Omental fat pad (tissue), 4 donors: Measurements from ENCODE around the gene SFXN5. TPM values are rescaled to one million over a fixed set of nuclear protein-coding genes. Genes with fewer than 3 reads are reported as not detected.
"Not testable (repeated sequence)": the region's sequence is repeated elsewhere in the genome, so short reads cannot be mapped to it uniquely, and the experiment has no call there.

Experiments used
- ATAC-seq: fragments of 150-250 bp; one replicate; pipeline ENCODE4 v1.9.1; 2016; ENCODE audit warnings: mild to moderate bottlenecking, moderate library complexity; ENCODE audit not compliant: low FRiP score
- DNase-seq: peaks from one replicate; pipeline ENCODE4 v3.0.0-alpha.2; 2019; ENCODE audit warnings: low spot score
- total RNA-seq, 4 donors: library from RNA; depleted of rRNA; stranded (reverse); fragments of >200 nt; gene quantifications; one replicate each; pipeline ENCODE4 v1.1.0, GENCODE V29; 2016
- TF ChIP-seq, protein P1 (sequence below), 3 donors: fragments of 450-650 bp; IDR thresholded peaks; one replicate each; pipeline ENCODE4 v1.5.1; 2016 to 2017; ENCODE audit warnings: antibody characterized with exemption in 3 of 3, mild to moderate bottlenecking in 3 of 3, moderate library complexity in 2 of 3

The SFXN5 gene
- total RNA-seq, 4 donors from 2014 or later, result 5.1 to 15.6 (median 9.4) TPM

DNA sequence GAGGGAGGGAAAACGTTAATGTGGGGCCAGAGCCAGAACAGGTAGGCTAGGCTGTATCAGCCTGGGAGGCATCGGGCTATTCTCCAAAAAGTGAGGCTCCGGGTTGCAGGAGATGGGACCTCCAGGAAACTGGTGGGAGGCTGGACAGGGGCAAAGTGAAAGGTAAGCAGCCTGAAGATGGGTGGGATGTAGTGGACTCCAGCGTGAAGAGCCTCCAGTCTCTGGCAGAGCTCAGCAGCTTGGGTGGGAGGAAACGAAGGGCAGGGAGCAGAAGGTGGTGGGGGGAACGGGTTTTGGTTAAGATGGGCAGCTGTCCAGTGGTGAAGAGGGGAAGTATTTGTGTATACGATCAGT lies 157.3 kb downstream of the SFXN5 start:
- ATAC-seq (no peak), DNase-seq (no peak)
- TF ChIP-seq, protein P1, sequence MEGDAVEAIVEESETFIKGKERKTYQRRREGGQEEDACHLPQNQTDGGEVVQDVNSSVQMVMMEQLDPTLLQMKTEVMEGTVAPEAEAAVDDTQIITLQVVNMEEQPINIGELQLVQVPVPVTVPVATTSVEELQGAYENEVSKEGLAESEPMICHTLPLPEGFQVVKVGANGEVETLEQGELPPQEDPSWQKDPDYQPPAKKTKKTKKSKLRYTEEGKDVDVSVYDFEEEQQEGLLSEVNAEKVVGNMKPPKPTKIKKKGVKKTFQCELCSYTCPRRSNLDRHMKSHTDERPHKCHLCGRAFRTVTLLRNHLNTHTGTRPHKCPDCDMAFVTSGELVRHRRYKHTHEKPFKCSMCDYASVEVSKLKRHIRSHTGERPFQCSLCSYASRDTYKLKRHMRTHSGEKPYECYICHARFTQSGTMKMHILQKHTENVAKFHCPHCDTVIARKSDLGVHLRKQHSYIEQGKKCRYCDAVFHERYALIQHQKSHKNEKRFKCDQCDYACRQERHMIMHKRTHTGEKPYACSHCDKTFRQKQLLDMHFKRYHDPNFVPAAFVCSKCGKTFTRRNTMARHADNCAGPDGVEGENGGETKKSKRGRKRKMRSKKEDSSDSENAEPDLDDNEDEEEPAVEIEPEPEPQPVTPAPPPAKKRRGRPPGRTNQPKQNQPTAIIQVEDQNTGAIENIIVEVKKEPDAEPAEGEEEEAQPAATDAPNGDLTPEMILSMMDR (IDR thresholded peaks at IDR 0.05), result no peak

- DNase-seq (no peak), ATAC-seq (no peak)
- TF ChIP-seq, protein P1 (IDR thresholded peaks at IDR 0.05), result no peak
Observed at GRCh38 chr2:72913486-72914205, 157.9 kb downstream of the SFXN5 start.

DNA sequence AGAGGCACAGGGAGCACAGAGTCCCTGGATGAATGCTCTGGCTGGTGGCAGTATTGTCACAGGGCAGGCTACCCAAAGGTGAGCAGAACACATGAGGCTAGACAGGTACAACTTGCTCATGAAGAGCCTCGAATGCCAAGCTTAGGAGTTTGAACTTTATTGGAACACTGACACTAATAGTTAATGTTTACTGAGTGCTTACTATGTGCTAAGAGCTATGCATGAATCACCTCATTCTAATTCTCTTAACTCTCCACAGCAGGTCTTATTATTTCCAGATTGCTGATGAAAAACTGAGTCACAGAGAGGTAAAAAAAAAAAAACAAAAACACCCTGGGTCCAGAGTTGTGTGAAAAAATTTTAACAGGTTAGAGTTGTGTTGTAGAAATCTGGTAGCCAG lies 160.3 kb downstream of the SFXN5 start:
- ATAC-seq, result no peak
- TF ChIP-seq, protein P1 (IDR thresholded peaks at IDR 0.05), result no peak

DNA sequence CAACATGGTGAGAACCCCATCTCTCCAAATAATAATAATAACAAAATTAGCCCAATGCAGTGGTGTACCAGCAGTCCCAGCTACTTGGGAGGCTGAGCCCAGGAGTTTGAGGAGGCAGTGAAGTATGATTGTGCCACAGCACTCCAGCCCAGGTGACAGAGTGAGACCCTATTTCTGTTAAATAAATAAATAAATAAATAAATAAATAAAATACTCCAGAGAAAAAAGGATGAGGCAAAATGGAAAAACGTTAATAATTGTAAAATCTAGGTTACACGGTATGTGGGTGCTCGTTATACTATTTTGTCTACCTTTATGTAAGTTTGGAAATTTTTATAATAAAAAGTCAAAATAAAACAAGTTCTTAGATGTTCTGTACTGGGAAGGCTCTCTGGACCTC lies 162.8 kb downstream of the SFXN5 start:
- ATAC-seq (no peak), DNase-seq (no peak)
- TF ChIP-seq, protein P1 (IDR thresholded peaks at IDR 0.05), result no peak

More for the DNA sequence above, 160.3 kb downstream of the SFXN5 start:
- no peak for DNase-seq

DNA sequence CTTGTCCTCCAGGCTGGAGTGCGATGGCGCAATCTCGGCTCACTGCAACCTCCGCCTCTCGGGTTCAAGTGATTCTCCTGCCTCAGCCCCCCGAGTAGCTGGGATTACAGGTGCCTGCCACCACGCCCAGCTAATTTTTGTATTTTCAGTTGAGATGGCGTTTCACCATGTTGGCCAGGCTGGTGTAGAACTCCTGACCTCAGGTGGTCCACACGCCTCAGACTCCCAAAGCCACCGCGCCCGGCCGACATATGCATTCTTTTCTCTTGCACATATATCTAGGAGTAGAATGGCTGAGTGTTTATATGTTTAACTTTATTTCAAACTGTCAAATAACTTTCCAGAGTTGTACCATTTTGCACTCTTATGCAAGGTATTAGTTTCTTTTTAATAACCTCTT lies 164.1 kb downstream of the SFXN5 start:
- ATAC-seq, DNase-seq: not testable (repeated sequence)

- ATAC-seq (no peak), DNase-seq (no peak)
- TF ChIP-seq, protein P1 (IDR thresholded peaks at IDR 0.05), result no peak
Observed at GRCh38 chr2:72901426-72901825, 170.1 kb downstream of the SFXN5 start.

DNA sequence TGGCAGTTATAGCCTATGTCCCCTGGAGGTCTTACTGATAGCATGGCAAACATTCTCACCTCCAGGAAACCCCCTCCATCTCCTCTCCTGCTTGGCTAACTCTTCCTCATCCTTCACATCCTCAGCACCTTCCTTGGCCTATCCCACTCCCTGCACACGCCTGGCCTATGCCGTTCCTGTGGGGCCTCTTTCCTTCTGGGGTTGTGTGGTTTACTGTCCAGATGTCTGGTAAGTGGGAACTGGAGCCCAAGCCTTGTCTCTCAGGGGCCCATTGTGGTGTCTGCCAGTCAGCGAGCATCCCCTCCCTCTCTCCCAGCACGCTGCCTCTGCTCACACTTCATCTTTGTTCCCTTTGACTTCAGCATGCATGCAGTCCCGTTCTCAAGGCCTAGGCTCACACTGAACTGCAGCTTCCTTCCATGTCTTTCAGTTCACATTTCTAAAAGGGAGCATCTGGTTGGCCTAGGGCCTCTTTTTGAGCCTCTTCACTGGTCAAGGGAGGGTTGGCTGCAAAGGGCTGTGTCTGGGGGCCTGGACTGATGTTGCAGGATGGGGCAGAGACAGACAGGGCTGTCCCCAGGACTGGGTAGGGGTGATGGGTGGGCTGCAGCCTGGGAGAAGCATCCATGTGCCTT lies 171.2 kb downstream of the SFXN5 start:
- TF ChIP-seq, protein P1 (IDR thresholded peaks at IDR 0.05), result no peak
- DNase-seq, result no peak
- no peak for ATAC-seq
